HG03342 (cell line): ENCODE results near the gene ING5.
"Not testable (repeated sequence)": the region's sequence is repeated elsewhere in the genome, so short reads cannot be mapped to it uniquely, and the experiment has no call there.

Experiments
- ATAC-seq: cut with Tn5 transposase; IDR thresholded peaks from one replicate; pipeline ENCODE4 v1.9.1; 2021; ENCODE audit warnings: mild to moderate bottlenecking, moderate library complexity; ENCODE audit not compliant: unreplicated experiment

Gene ING5

GRCh38 chr2:241701399-241702154 lies at the start of gene ING5:
Gene ING5 (plus strand): TSS chr2:241702039. CDS start chr2:241702066, 27 bp downstream.
- peak; percentile 50 for ATAC-seq

GRCh38 chr2:241652142-241652541 lies 49.7 kb upstream of the ING5 start:
- no peak for ATAC-seq

DNA sequence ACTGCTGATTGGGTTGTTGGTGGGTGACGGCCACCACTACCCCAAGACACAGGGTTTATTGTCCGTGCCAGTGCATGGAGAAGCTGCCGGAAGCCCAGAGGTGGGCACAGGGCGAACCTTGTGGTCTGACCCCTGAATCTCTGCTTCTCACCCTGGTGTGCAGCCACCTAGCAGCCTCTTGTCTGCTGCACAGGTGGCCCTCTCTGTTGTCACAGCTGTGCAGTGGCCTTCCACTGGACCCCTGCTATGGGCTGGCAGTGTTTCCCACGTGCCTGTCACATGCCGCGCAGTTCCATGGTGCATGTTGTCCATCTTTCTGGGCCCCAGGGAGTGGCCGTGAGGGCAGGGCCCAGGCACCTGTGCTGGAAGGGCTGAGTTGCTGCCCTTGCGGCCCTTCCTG lies 49.1 kb upstream of the ING5 start:
- no peak for ATAC-seq

DNA sequence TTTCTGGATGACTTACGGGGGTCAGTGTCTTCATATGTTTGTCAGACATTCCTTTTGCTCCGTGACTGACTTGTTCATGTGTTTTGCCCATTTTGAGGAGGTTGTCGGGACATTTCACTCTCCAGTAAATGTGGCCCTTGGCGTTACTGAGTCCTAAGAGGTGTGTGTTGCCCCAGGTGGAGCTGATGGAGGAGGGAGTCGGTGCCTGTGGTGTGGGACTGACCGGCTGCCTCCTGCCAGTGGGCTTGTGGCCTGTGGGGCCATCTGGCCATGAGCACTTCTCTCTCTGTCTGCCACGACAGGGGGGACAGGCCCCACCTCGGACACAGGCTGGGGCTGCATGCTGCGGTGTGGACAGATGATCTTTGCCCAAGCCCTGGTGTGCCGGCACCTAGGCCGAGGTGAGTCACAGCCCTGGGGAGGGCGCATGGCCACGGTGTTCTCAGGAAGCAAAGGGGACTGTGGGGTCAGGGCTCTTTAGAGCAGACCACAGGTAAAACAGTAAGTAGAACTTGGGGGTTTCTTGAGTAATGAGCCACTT lies 48.6 kb upstream of the ING5 start:
- no peak for ATAC-seq

DNA sequence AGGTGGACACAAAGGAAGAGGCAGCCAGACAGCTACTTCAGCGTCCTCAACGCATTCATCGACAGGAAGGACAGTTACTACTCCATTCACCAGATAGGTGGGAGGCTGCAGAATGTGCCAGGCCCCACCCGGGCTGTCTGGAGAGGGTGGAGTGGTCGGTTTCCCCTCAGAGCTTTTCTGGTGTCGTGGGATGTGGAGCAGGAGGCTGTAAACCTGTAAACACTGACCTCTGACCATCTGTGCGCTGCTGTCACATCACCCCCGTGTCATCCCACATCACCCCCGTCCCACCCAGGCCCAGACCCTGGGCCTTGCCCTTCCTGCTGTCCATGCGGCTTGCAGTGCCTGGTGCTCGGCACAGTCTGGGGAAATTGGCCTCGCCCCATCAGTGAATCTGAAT lies 47.3 kb upstream of the ING5 start:
- ATAC-seq: no peak

GRCh38 chr2:241655516-241656189 lies 46.2 kb upstream of the ING5 start:
- no peak for ATAC-seq

GRCh38 chr2:241656190-241656741 lies 45.6 kb upstream of the ING5 start:
- ATAC-seq: no peak

DNA sequence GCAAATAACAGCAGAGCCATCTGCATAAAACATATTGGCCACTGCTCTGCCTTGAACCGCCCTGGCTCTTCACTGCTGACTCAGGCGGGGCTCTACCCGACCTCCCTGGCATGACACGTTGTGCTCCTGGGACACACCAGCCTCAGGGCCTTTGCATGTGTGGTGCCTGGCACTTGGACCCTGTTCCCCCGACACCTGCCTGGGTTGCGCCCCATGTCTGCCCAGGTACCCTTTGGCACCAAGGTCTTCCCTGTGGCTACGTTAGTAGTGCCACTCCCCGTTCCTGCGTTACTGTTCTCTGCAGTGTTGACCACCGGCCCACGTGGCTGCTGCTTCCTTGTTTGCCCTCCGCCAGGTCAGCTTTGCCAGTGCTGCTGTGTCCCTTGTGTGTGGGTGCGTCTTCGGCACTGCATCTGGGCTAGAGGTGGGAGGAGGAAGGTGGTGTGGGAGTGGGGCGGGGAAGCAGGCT lies 44.0 kb upstream of the ING5 start:
- no peak for ATAC-seq

DNA sequence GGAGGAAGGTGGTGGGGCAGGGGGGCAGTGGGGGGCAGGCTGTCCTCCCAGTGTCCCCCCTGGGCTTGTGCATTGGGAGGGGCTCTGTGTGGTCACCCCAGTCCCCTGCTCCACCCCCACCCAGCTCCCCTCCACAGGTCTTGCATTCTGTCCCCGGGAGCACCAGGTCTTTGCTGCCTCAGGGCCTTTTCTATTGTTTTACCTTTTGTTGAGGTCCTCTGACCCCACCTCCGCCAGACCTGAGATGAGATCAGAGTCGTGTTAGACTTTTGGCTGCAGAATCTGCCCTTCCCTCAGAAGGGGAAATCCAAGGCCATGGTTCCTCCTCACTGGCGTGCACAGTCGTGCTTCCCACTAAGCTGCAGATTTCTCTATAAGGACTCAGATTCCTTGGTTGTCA lies 43.5 kb upstream of the ING5 start:
- no peak for ATAC-seq

DNA sequence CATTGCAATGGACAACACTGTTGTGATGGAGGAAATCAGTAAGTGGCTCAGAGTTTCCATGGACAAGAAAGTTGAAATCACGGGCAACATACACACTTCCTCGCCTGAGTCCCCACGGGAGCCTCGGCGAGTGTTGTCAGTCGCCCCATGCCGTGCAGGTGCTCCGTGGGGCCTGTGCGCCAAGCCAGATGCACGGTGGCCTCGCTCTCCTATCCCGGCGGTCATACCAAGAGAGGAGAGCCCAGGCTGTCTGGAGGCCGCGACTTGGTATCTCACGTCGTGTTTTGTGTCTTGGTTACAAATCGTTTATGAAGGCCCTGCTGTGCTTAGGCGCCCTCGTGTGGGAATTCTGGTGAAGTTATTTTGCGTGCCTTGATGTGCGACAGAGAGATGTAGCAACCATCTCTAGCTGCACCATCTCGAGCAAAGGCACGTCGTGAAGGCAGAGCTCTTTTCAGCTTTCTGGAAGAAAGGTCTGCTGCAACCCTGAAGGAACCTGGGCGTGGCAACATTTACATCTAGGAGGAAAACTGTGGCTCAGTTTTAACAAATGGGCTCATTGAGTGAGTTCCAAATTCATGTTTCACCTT lies 42.6 kb upstream of the ING5 start:
- ATAC-seq: no peak

DNA sequence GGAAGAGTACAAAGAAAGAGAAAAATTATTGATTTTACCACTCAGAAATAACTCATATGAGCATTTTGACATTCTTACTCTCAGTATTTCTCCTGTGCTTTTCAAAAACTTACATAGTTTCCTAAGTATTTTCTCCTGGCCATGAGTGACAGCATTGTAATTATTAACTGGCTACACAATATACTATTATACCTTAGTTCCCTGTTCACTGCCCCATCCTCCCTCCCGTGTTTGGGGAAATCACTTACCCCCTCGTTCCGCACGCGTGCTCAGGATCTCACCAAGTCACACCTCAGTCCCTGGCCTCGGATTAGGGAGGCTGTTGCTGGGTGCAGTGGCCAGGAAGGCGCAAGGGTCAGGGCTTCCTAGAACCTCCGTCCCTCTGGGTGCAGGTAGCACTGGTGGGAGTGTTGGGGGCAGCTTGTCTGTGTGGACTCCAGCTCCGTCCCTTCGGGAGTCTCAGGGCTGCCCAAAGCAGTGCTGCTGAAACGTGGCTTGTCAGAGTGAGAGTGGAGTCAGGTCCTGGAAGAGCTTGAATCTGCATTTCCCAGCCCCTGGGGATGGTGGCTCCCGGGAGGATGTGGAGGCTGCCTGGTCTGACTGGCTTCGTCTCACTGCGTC lies 41.1 kb upstream of the ING5 start:
- no peak for ATAC-seq

DNA sequence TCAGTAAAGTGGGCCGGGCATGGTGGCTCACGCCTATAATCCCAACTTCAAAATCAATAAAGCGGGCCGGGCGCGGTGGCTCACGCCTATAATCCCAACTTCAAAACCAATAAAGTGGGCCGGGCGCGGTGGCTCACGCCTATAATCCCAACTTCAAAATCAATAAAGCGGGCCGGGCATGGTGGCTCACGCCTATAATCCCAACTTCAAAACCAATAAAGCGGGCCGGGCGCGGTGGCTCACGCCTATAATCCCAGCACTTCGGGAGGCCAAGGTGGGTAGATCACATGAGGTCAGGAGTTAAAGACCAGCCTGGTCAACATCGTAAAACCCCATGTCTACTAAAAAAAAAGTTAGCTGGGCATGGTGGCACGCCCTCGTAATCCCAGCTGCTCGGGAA lies 39.1 kb upstream of the ING5 start:
- not testable (repeated sequence) for ATAC-seq

DNA sequence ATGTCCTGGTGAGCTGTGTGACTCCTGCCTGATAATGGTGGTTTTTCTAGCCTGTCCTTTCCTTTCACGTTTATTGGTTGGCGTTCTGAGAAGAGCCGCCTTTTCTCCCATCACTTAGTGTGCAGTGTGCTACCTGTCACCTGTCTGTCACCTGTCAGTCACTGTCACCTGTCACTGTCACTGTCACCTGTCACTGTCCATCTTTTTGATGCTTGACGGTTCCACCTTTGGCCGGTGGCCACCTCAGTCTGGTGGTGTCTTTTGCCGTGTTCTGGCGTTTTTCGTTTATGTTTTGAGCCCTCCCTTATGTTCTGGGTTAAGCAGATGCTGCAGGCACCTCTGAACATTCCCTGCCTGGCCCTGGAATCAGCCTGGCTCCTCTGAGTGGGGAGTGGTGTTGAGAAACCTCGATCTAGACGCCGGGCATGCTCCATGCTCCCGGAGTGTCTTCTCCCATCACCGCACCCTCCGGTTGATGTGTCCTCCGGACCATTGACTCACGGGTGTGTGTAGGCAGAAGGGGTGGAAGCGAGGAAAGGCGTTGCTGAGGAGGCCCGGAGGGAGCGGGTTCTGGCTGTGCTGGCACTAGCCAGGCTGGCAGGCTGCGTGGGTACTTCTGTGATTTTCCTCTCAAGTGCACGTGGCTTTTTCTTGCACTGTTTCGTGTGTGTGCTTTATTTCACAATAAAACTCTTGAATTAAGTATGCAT lies 36.0 kb upstream of the ING5 start:
- no peak for ATAC-seq

DNA sequence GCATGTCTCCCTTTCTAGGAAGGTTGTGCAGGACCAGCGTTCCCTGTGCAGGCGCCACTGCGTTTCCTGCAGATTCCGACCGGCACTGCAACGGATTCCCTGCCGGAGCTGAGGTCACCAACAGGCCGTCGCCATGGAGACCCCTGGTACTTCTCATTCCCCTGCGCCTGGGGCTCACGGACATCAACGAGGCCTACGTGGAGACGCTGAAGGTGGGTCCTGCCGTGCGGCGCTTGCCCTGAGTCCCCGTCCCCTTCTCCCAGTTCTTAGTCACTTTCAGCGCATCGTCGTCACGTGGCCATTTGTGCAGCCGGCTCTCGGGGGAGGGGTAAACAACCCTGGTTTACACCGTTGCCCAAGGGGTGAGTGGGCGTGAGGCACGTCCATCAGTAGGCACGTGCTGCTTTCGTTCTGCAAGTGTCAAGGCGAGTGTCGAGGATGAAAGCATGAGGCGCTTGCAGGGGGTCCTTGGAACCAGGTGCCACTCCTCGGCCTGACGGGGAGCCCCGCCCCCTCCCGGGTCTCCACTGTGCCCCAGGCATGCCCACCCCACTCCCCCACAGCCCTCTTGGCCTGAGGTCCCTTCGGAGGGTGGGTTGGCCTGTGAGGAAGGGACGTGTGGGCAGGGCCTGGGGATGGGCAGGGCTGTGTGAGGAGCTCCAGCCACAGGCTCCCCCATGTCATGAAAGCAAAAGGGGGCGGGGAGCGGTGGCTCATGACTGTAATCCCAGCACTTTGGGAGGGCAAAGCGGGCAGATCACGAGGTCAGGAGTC lies 35.0 kb upstream of the ING5 start:
- no peak for ATAC-seq

GRCh38 chr2:241668354-241668753 lies 33.5 kb upstream of the ING5 start:
- ATAC-seq: no peak

- no peak for ATAC-seq
Measured at GRCh38 chr2:241668839-241669238, 33.0 kb upstream of the ING5 start.

DNA sequence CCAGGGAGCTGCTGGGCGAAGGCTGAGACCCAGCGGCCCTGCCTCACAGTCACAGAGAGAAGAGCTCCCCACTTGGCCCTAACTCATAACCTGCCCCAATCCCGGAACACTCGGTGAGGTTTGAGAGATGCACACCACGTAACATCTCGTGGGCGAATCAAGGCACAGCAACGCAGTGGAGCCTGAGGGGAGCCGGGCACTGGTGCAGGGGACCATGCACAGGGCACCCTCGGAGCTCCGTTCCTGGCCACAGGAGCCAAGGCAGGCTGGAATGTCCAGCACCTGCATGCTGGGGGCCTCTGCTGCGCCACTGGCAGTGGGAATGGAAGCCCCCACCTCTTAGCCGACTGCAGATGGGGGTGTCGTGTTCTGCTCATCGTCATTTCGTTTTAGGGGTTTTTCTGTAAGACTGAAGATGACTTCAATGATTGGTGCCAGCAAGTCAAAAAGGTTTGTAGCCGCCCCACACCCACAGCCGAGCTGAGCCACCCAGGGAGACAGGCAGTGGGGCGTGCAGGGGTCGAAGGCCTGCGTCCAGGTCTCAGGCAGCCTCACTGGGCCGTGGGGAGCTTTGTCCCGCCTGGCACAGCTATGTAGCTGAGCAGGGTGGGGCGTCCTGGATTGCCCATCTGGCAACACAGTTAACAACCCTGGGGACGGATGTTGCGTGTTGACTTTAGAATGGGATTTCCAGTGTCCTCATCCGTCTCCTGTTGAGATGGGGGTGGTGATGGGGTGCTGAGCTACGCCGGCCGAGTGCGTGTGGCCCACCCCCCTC lies 31.3 kb upstream of the ING5 start:
- ATAC-seq: no peak

- ATAC-seq: no peak
Measured at GRCh38 chr2:241671457-241672240, 30.2 kb upstream of the ING5 start.
